SIG-M5 (cell line): ENCODE data around the gene IL27RA.
A peak's percentile ranks its signal among the peaks of the same experiment; 100 is the strongest.

ENCODE experiments used
- DNase-seq: peaks from one replicate; lab custom pipeline; 2025; lab: John Stamatoyannopoulos, UW

The IL27RA gene

DNA sequence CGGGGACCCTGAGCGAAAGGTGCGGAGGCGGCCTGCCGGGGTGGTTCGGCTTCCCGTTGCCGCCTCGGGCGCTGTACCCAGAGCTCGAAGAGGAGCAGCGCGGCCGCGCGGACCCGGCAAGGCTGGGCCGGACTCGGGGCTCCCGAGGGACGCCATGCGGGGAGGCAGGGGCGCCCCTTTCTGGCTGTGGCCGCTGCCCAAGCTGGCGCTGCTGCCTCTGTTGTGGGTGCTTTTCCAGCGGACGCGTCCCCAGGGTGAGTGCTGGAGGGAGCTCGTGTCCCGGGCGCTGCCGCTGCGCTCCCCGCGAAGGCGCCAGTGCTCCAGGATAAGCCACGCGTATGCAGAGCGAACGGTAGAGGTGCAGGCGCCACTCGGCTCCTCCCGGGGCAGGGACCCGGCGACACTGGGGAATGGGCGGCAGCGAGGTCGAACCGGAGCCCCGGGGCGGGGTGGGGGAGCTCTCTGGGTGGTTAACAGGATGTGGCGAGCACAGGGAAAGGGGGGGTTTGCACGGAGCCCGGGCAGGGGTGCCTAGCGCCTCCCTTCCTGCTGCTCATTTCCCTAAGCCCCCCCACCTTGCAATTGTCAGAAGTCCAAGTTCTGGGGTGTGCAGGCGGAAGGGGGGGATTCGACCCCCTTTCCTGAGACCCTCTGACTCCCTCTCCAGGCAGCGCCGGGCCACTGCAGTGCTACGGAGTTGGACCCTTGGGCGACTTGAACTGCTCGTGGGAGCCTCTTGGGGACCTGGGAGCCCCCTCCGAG is at the start of gene IL27RA:
TSS of gene IL27RA (plus strand) at position 44 of the 762 bp plus-strand sequence. CDS start at position 155, 111 bp downstream.
- DNase-seq, result no peak

DNA sequence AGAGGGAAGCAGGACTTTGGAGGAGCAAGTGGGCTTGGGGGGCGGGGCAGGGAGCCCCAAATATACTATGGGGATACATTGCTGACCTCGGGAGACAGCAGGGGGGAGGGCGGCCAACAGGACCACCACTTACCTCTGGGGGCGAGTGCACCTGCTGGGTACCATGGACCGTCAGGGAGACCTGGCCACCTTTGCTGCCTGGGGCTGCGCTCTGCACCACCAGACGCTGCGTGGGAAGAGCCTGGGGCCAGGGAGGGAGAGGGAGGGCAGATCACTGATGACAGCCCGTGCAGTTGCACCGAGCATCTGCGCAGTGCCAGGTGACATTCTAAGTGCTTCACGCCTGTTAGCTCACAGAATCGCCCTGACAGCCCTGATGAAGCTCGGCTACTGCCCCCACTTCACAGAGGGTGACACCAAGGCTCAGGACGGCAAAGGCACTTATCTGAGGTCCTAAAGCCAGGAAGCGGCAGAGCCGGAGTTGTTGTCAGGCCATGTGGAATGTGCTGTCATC is 49.5 kb upstream of the IL27RA start:
- no peak for DNase-seq

DNA sequence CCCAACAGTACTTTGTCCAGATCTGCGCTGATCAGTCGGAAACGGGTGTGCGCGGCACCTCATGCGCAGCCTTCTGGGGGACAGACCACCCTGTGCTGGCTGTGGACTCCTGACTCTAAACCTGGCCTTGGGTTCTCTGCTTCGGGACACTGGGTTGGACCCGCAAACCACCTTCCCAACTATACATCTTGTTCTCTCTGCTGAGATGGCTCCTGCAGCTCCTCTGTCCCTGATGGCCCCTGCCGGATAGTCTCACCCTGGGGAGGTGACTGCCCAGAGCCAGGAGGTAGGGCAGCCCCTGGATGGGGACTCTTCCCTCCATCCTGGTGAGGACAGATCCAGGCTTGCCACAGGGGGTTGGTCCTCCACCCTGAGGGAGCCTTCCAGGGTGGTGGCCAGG is 48.8 kb upstream of the IL27RA start:
- DNase-seq, result no peak

DNA sequence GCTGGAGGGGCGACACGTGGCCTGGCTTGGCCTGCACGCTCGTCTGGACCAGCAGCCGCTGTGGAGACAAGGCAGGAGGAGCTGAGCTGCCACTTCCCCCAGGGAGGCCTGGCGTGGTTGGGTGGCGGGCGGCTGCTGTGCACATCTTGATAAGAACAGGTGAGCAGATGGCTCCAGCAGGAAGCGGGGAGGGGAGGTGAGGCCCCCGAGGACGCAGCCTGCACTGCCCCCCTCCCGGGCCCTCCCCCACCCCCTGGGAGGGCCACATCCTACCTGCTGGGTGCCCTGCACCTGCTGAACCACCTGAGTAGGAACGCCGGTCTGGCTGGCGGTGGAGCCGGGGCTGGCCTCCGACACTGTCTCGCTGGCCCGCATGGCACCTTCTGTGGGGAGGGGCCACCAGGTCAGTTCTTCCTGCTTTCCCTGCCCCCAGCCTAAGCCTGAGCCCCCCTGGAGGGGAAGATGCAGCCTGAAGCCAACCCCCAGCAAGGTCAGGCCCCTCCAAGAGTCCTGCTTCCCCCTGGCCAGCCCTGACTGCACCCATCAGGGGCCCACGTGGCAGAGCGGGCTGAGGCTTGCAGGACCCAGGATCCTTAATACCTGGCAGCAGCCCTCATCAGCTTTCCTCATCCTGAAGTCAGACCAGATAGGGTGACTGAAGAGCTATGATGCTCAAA is 48.2 kb upstream of the IL27RA start:
- no peak for DNase-seq

DNA sequence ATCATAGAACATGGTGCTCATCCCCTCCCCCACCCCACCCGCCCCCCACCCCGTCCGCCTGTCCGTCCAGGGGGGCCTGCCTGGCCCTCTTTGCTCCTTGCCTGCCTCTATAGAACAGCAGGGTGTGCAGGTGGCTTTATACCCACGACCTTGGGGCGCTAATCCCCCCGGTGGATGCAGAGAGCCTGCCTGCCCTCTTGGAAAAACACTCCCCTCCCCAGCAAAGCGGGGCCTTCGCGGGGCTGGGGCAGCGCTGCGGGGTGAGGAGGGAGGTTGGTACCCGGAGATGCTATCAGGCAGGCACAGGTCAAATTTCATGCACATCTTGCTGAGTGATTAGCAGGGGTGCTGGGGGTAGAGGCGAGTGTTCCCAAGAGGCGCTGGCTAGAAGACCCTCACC is 47.4 kb upstream of the IL27RA start:
- no peak for DNase-seq

DNA sequence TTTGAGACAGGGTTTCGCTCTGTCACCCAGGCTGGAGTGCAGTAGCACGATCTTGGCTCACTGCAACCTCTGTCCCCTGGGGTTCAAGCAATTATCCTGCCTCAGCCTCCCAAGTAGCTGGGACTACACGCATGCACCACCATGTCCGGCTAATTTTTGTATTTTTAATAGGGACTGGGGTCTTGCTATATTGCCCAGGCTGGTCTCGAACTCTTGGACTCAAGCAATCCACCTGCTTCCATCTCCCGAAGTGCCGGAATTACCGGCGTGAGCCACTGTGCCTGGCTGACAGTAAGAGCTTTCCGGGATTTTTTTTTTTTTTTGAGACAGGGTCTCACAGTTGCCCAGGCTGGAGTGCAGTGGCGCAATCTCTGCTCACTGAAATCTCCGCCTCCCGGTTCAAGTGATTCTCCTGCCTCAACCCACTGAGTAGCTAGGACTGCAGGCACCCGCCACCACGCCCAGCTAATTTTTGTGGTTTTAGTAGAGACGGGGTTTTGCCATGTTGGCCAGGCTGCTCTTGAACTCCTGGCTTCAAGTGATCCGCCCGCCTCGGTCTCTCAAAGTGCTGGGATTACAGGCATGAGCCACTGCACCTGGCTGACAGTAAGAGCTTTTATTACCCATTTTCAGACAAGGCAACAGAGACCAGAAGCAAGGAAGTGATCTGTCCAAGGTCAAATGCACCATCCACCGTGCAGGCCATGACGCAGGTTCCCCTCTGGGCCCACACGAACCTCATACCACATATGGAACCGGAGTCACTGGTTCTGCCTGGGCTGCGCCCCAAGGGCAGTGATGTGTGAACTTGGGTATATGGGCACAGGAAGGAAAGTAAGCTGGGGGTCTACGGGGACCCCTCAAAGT is 46.5 kb upstream of the IL27RA start:
- DNase-seq, result no peak

DNA sequence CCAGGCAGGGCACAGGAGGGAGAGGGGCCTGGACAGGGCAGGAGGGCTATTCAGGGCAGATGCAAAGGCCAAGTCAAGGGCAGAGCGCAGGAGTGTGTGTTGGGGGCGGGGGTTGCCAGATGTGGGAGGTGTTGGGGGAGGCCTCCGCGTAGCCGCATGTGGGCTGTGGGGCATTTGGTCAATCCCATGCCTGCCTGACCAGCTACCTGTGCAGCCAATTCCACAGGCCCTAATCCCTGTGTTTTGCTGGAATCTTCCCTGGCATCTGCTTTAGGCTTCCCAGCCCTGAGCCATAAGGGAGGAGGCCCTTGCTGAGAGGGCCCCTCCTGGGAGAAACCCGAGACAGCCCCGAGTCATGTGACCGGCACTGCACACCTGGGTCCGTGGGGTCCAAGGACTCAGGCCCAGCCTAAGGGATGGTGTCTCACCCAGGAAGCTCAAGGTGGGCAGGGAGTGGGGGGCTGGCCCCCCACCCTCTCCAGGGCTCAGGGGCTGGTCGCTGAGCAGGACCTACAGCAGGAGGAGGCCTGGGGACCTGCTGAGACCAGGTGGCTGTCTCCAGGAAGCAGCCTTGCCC is 45.7 kb upstream of the IL27RA start:
- DNase-seq, result no peak

DNA sequence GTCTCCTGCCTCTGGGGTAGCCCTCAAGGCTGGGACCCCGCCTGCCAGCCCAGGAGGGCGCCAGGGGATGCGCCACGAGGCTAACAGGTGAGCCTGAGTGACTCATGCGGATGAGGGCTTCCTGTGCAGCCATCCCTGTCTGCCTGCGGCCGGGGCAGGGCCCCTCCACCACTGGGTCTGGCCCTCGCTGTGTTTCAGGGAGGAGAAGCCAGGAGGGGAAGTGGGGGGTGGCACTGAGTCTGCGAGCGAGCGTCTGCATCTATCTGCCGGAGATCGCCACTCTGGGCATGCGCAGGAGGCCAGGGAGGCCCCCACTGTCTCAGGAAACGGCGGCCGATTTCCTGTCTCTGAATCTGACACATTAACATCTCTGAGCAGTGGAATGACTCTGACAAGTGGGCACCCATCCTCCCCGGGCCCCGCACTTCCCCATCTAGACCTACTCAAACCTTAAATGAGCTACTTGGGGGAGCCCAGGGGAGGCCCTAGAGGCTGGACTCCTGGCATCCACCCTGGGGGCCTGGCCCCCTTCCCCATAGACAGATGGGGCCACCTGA is 45.1 kb upstream of the IL27RA start:
- peak; percentile 68 for DNase-seq

DNA sequence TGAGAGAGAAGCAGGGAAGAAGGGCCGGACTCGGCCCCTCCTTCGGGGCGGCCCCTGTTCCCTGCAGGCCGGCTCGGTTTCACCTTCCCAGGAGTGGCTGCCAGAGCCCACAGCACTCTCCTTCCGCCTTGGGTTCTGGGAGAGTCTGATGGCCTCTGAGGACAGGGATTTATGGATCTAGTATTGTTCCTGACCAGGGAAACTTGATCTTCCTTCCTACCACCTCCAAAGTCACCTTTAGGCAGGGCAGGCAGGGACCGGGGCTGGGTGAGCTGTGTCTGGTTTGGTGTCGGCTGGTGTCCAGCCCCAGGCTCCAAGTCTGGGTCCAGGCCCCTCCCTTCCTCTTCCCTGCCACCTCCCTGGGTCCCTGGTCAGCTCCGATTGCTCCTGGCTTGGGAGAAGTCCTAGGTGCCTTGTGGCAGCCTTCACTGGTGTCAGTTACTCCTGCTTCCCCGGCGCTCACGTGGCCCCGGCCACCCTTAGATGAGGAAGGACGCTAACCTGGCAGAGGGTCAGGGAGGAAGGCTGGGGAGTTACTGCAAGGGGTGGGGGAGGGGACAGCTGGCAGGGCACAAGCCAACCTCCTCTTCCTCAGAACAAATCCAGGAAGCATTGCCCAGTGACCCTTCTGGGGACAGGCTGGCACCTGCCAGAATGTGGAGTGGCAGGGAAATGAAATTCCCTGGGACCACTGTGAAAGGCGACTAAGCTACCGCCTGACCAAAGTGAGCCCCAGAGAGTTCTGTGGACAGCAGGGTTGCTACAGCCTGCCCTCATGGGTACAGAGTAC is 44.3 kb upstream of the IL27RA start:
- no peak for DNase-seq

DNA sequence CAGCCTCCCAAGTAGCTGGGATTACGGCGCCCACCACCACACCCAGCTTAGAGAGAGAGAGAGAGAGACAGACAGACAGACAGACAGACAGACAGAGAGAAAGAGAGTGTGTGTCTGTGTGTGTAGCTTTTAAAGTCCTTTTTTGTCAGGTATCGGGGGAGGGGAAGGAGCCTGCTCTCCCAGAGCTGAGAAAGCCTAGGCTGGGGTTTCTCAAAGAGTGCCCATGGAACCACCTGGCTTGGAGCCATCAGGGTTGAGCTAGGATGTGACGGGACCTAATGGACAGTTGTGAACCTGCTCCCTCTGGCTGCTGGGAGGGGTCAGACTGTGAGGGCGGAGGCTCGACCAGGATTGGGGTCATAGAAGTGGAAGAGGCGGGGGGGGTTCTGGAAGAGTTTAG is 42.1 kb upstream of the IL27RA start:
- DNase-seq, result no peak

DNA sequence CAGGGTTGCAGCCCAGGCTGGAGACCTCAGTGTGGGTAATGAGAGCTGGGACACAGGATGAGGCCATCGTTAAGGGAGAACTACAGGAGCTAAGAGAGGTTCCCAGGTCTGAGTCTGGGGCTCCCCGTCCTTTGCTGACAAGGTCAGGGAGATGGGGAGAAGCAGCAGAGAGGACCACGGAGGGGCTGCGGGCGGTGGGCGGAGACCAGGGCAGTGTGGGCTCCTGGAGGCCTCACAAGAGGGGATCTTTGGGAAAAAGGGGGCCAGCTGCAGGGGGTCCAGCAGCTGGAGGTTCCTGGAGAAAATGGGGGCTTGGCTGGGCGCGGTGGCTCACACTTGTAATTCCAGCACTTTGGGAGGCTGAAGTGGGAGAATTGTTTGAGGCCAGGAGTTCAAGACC is 41.5 kb upstream of the IL27RA start:
- DNase-seq, result no peak

DNA sequence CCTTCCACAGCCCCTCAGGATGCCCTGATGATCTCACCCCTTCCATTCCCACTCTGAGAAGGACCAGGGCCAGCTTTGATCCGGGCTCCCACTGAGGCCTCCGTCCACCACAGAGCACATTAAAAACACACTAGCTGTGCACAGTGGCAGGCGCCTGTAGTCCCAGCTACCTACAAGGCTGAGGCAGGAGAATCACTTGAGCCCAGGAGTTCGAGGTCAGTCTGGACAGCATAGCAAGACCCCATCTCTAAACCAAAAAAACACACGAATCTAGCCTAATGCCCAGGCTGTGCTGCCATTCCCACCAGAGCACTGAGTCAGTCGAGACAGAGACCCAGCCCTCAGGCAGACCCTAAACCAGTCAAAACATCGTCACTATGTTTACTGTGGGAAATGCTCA is 39.5 kb upstream of the IL27RA start:
- DNase-seq, result no peak

DNA sequence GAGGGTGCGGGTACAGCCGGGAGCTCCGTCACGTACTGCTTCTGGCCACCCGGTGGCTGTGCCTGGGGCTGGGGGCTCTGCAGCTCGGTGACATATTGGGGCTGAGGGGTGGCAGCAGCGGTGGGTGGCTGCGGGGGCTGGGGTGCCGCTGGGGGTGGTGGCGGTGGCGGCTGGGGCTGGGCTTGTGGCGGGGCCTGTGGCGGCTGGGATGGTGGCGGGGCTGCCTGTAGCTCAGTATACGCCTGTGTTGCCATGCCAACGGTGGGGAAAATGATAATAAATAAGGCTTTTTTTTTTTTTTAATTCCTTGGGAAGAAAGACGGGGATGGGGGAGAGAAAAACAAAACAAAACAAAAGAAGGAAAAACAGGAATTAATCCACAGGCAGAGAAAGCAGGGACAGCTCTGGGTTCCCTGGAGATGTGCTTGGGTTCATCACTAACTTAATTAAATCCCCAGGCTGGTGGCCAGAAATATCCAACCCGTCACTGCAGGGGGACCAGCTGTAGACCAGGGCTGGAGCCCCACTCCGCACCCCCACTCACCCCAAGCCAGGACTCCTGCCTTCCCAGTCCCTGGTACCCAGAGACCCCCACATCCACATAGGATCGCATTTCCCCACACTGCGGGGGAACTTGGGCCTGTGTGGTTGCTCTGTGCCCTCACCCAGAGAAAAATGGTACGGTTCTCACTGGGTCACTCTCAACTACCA is 37.8 kb upstream of the IL27RA start:
- no peak for DNase-seq

DNA sequence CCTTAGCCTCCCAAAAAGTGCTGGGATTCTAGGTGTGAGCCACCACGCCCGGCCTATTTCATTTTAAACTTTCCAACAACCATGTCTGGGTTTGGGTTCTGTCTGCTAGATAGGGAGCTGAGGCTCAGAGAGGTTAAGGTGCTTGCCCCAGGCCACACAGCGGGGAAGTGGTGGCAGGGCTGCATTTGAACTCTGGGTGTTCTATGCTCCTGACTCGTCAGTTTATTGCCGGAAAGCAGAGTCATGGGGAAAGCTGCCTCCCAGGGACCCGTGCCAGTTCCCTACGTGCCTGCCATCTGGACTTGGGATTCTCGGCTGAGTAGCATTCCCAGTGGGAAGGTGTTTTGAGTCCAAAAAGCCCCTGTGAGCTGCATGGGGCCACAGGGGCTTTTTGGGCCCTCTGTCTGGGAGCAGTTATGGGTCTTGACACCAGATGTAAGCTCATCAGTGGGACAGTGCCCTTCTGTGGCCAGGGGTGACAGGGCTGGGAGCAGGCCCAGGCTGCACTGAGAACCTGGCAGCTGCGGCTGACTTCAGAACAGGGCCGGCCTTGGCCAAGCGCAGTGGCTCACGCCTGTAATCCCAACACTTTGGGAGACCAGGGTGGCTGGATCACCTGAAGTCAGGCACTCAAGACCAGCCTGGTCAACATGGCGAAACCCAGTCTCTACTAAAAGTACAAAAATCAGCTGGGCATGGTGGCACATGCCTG is 36.4 kb upstream of the IL27RA start:
- no peak for DNase-seq

DNA sequence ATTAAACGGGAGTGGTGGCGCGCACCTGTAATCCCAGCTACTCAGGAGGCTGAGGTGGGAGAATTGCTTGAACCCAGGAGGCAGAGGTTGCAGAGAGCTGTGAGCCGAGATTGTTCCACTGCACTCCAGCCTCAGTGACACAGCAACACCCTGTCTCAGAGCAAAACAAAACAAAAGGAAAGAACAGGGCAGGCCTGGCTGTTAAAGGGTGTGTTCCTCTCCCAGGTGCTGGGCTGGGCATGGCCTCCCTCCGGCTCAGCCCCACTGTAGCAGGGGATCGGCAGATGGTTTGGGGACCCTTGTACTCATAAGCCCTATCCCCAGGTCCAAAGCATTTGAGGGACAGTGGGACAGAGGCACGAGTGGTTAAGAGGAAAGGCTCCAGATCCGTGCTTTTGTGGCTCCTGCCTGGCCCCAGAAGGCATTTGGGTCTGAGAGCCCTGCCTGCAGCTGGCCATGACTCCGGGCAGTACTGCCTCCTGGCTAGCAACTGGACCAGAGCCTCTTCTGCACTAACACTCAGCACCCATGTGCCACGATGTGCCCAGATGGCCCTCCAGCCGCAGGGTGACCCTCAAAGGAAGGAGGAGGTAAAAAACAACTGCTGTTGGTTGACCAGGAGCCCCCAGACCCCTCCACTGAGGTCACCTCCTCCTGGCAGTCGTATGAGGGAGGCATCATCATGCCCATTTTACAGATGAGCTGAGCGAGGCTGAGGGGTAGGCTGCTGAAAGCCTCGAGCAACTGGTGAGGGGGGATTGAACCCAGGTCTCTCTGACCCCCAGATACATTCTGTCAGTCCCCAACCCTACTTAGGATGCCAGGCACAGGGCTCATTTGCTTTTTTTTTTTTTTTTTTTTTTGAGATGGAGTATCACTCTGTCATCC is 35.4 kb upstream of the IL27RA start:
- no peak for DNase-seq

DNA sequence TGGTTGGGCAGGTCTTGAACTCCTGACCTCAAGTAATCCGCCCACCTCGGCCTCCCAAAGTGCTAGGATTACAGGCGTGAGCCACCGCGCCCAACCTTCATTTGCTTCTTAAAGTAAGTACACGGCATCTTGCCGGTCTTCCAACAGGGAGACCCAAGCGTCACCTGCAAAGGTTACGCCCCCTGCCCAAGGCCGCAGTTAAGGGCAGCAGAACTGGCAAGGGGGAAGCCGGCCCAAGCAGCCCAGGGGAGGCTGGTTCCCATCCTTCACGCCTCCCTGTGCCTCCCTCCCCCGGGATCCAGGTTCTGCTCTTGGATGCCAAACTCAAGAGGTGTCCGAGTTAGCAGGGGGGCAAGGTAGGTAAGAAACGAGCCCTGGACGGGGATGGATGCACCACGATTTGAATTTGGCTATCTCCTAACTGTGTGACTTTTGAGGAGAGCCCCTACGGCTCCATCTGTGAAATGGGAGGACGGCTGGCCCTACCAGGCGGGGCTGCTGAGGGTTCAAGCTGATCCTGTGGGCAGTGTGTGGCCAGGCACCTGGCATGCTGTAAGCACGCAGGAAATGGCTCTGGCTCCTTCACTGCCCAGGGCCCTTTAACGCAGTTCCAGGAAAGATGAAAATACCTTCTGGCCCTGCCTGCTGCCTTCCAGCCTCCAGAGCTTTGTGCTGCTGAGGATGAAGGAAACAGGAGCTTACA is 34.5 kb upstream of the IL27RA start:
- no peak for DNase-seq

DNA sequence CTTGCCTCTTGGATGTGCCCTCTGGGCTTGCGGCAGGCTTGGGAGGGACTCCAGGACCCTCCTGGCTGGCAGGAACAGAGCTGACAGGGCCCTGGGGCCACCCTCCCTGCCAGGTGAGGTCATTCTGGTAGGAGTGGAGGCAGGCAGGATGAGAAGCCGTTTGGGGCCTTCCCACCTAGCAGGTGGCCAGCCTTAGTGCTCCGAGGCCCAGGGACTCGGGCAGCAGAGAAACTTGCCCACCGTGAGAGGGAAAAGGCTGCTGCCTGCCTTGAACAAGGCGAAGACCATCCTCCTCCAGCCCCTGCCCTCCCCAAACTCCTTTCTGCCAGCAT is 34.0 kb upstream of the IL27RA start:
- DNase-seq, result no peak

DNA sequence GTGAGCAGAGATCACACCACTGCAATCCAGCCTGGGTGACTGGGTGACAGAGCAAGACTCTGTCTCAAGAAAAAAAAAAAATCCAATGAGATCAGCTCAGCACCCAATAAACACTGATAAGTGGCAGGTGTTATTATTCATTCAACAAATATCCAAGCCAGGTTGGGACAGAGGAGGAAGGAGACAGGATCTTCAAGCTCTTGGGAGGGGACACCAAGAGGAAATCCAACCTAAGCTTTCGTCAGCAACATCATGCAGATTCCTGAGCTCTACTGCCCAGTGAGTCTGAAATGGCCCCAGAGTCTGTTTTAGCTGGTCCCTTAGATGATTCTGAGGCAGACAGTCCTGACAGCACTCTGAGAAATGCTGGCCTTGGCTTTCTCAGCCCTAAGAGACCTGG is 33.1 kb upstream of the IL27RA start:
- no peak for DNase-seq
